ENCODE results near the gene PNMT.

GRCh38 chr17:39687546-39688474 is 19.6 kb downstream of the PNMT start, which contains the start of gene PGAP3:
- TF ChIP-seq CTCF (conservative IDR thresholded peaks at IDR 0.05 in 1 of 2, IDR thresholded peaks at IDR 0.05 in 1 of 2; ENCODE audit: extremely low read depth in 1 of 2, insufficient read depth in 1 of 2, low read depth in 1 of 2, low read length in 2 of 2) (no peak), EZH2 (IDR thresholded peaks at IDR 0.05; ENCODE audit: borderline replicate concordance, low read length) (no peak)
